ENCODE results near the gene SOCS1. TPM values are rescaled to one million over a fixed set of nuclear protein-coding genes. Genes with fewer than 3 reads are reported as not detected.

Gene SOCS1
- total and polyA plus RNA-seq, 4 donors: 1.8 to 10.9 (median 2.3) TPM

GRCh38 chr16:11303405-11304138 is 47.6 kb upstream of the SOCS1 start:
- Histone ChIP-seq H3K36me3 (ENCODE audit: control insufficient read depth in 4 of 4, insufficient read depth in 3 of 4, low read depth in 1 of 4, low read length in 3 of 4) (no peaks in the 10 kb centered on the region), H3K27ac (ENCODE audit: low read depth in 1 of 2, low read length in 2 of 2) (no peak overlapping the region), H3K4me1 (ENCODE audit: control insufficient read depth in 4 of 4, insufficient read depth in 4 of 4, low read length in 3 of 4) (peaks cover 0 to 5% (median 1%) of the 10 kb centered on the region in 4 donors), H3K4me3 (ENCODE audit: low read depth in 1 of 3, low read length in 3 of 3) (no peak overlapping the region), H3K9ac (ENCODE audit: low read depth in 1 of 2, low read length in 2 of 2) (no peak overlapping the region), H3K9me3 (ENCODE audit: control insufficient read depth in 4 of 4, low read length in 3 of 4) (no peaks in the 10 kb centered on the region), H3K27me3 (ENCODE audit: control insufficient read depth in 4 of 4, insufficient read depth in 4 of 4, low read length in 3 of 4) (no peaks in the 10 kb centered on the region)
- DNase-seq (ENCODE audit: low spot score): no peak
- WGBS: 83% methylated on average over 18 of the region's 18 CpGs
- TF ChIP-seq REST (IDR thresholded peaks at IDR 0.05): no peak
- TF ChIP-seq, protein P1, sequence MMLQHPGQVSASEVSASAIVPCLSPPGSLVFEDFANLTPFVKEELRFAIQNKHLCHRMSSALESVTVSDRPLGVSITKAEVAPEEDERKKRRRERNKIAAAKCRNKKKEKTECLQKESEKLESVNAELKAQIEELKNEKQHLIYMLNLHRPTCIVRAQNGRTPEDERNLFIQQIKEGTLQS (IDR thresholded peaks at IDR 0.05): no peak
- no peak for TF ChIP-seq SP1 (IDR thresholded peaks at IDR 0.05)

- no peaks in the 10 kb centered on the region for H3K27me3 ChIP-seq (ENCODE audit: control insufficient read depth in 4 of 4, insufficient read depth in 4 of 4, low read length in 3 of 4)
- no peaks in the 10 kb centered on the region for H3K36me3 ChIP-seq (ENCODE audit: control insufficient read depth in 4 of 4, insufficient read depth in 3 of 4, low read depth in 1 of 4, low read length in 3 of 4)
- no peak overlapping the region for H3K9ac ChIP-seq (ENCODE audit: low read depth in 1 of 2, low read length in 2 of 2)
- WGBS: 75% methylated on average over 4 of the region's 4 CpGs
- H3K4me1 ChIP-seq (ENCODE audit: control insufficient read depth in 4 of 4, insufficient read depth in 4 of 4, low read length in 3 of 4): peaks cover 0 to 5% (median 1%) of the 10 kb centered on the region in 4 donors
- no peak for TF ChIP-seq FOXA2 (IDR thresholded peaks at IDR 0.05)
- TF ChIP-seq, protein P1 (IDR thresholded peaks at IDR 0.05): no peak
- DNase-seq (ENCODE audit: low spot score): no peak
- H3K9me3 ChIP-seq (ENCODE audit: control insufficient read depth in 4 of 4, low read length in 3 of 4): no peaks in the 10 kb centered on the region
- H3K27ac ChIP-seq (ENCODE audit: low read depth in 1 of 2, low read length in 2 of 2): no peak overlapping the region
- no peak overlapping the region for H3K4me3 ChIP-seq (ENCODE audit: low read depth in 1 of 3, low read length in 3 of 3)
These were observed 47.0 kb upstream of the SOCS1 start for GRCh38 chr16:11302977-11303376.

DNA sequence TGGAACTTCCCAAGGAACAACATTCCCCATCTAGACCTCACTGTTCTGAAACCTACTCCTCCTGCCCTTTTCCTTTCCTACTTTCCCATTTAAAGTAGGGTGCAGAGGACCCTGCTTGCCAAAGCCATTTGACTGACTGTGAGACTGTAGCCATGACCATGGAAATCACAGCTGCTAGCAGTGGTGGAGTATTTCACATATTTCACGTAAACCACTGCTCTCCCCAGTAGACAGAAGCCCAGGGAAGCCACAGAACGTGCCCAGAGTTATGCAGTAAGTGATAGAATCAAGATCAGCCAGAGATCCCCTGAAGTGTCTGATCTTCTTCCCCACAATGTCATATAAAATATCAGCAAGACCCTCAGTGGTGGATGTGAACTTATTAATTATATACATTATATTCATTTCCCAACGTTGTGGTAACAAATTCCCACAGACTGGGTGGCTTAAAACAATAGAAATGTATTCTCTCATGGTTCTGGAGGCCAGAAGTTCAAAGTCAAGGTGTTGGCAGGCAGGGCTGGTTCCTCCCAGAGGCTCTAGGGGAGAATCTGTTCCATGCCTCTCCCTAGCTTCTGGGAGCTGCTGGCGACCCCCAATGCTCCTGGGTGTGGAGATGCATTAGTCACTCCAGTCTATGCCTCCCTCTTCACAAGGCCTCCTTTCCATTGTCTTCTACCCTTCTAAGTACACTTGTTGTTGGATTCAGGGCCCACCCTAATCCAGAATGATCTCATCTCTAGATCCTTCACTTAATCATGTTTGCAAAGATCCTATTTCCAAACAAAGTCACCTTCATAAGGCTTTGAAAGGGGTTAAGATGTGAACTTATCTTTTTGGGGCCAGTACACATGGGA is 45.9 kb upstream of the SOCS1 start:
- WGBS: 90% methylated on average over 4 of the region's 4 CpGs

More for the DNA sequence above, 45.9 kb upstream of the SOCS1 start:
- no peaks in the 10 kb centered on the region for H3K36me3 ChIP-seq (ENCODE audit: control insufficient read depth in 4 of 4, insufficient read depth in 3 of 4, low read depth in 1 of 4, low read length in 3 of 4)
- no peaks in the 10 kb centered on the region for H3K9me3 ChIP-seq (ENCODE audit: control insufficient read depth in 4 of 4, low read length in 3 of 4)
- no peak overlapping the region for H3K27ac ChIP-seq (ENCODE audit: low read depth in 1 of 2, low read length in 2 of 2)
- no peaks in the 10 kb centered on the region for H3K27me3 ChIP-seq (ENCODE audit: control insufficient read depth in 4 of 4, insufficient read depth in 4 of 4, low read length in 3 of 4)
- peaks cover 6 to 11% (median 8%) of the 10 kb centered on the region in 4 donors for H3K4me1 ChIP-seq (ENCODE audit: control insufficient read depth in 4 of 4, insufficient read depth in 4 of 4, low read length in 3 of 4)
- no peak overlapping the region for H3K4me3 ChIP-seq (ENCODE audit: low read depth in 1 of 3, low read length in 3 of 3)
- H3K9ac ChIP-seq (ENCODE audit: low read depth in 1 of 2, low read length in 2 of 2): no peak overlapping the region
- TF ChIP-seq JUND (IDR thresholded peaks at IDR 0.05): no peak
- TF ChIP-seq, protein P2, sequence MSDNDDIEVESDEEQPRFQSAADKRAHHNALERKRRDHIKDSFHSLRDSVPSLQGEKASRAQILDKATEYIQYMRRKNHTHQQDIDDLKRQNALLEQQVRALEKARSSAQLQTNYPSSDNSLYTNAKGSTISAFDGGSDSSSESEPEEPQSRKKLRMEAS (IDR thresholded peaks at IDR 0.05): no peak
- TF ChIP-seq YY1 (IDR thresholded peaks at IDR 0.05): no peak
- TF ChIP-seq EGR1 (IDR thresholded peaks at IDR 0.05; ENCODE audit: low read depth in 2 of 2): no peak
- no peak for TF ChIP-seq SP1 (IDR thresholded peaks at IDR 0.05)
- TF ChIP-seq NR2F2 (IDR thresholded peaks at IDR 0.05): no peak
- TF ChIP-seq, protein P1 (IDR thresholded peaks at IDR 0.05): no peak
- no peak for DNase-seq (ENCODE audit: low spot score)

Data from liver (tissue), 9 donors.